Heart left ventricle (tissue), 16 donors: ENCODE data around the gene SPART. TPM values are rescaled to one million over a fixed set of nuclear protein-coding genes. Genes with fewer than 3 reads are reported as not detected.

ENCODE experiments used
- ATAC-seq, 4 donors: fragments of 200-7000 bp; cut with Tn5 transposase; one replicate each; pipeline ENCODE4 v1.9.1; 2020 to 2022; ENCODE audit warnings: moderate library complexity in 4 of 4, mild to moderate bottlenecking in 3 of 4, moderate number of reproducible peaks in 1 of 4
- DNase-seq, 5 donors: peaks; one replicate each; pipeline ENCODE4 v3.0.0-alpha.2; 2020
- H3K27ac ChIP-seq, 12 donors: fragments of 200-600 bp; sonication (generic) in 4 of 12; one replicate each; pipeline versions ENCODE4 v1.5.0 to v1.8.0; 2016 to 2022; ENCODE audit warnings: mild to moderate bottlenecking in 2 of 12
- H3K27me3 ChIP-seq, 9 donors: fragments of 200-600 bp; sonication (generic) in 2 of 9; one replicate each; pipeline versions ENCODE4 v1.5.1 to v1.8.0; 2016 to 2022; ENCODE audit warnings: mild to moderate bottlenecking in 3 of 9
- H3K36me3 ChIP-seq, 9 donors: fragments of 200-600 bp; sonication (generic) in 2 of 9; one replicate each; pipeline versions ENCODE4 v1.5.0 to v1.8.0; 2018 to 2022; ENCODE audit warnings: mild to moderate bottlenecking in 2 of 9
- H3K4me1 ChIP-seq, 12 donors: fragments of 200-600 bp; sonication (generic) in 4 of 12; one replicate each; pipeline versions ENCODE4 v1.5.0 to v1.8.0; 2016 to 2022; ENCODE audit warnings: mild to moderate bottlenecking in 3 of 12
- H3K4me3 ChIP-seq, 12 donors: fragments of 200-600 bp; sonication (generic) in 4 of 12; one replicate each; pipeline versions ENCODE4 v1.5.0 to v1.8.0; 2017 to 2022; ENCODE audit warnings: mild to moderate bottlenecking in 9 of 12, moderate library complexity in 4 of 12
- H3K9me3 ChIP-seq, 12 donors: fragments of 200-600 bp; sonication (generic) in 4 of 12; one replicate each; pipeline versions ENCODE4 v1.5.0 to v1.8.0; 2016 to 2022; ENCODE audit warnings: mild to moderate bottlenecking in 1 of 12
- CTCF ChIP-seq, 12 donors: fragments of 200-600 bp; sonication (generic) in 4 of 12; IDR thresholded peaks; one replicate each; pipeline versions ENCODE4 v1.5.0 to v1.8.0; 2018 to 2022; ENCODE audit warnings: antibody characterized with exemption in 12 of 12, mild to moderate bottlenecking in 5 of 12
- POLR2A ChIP-seq, 2 donors: fragments of 450-650 bp; IDR thresholded peaks; one replicate each; pipeline ENCODE4 v1.6.1; 2017; ENCODE audit warnings: antibody characterized with exemption in 2 of 2, mild to moderate bottlenecking in 2 of 2, moderate library complexity in 2 of 2
- WGBS, 4 donors: extraction: QIAGEN DNeasy Blood & Tissue Kit in 2 of 4; methylation state at CpG; one replicate each; pipeline versions ENCODE4 v1.1.5 to v1.1.7; 2013 to 2018; 5-methylcytosine and 5-hydroxymethylcytosine counted together
- intact Hi-C, 10 donors: fragments of 100-400 bp; cut with DNase I; formaldehyde crosslinking; loops; one replicate each; pipeline versions ENCODE4 v1.11.1 to v1.14.2; 2022
- polyA plus RNA-seq, 2 donors: library from polyadenylated mRNA; stranded (reverse); fragments of 200-250 nt; gene quantifications; one replicate each; pipeline ENCODE4 v1.2.3, GENCODE V29; 2013
- total RNA-seq, 9 donors: library from RNA; depleted of rRNA in 2 of 9; stranded (reverse); fragments of >200 nt in 2 of 9; fragmentation: NEBNext Ultra II Directional in 3 of 9; extraction: Animal tissue kit (Norgen Biotek cat#: 25700) in 3 of 9; gene quantifications; one replicate each; pipeline versions ENCODE4 v1.1.0 to v1.2.4, GENCODE V29; 2016 to 2023
- donor health status: ischemic (EF 13 %, LVEDD 7.1; RV severe dilation, severe dysfunction).
- donor health status: healthy with polysubstance abuse.
- donor health status: DM: no; HTN: yes; CAD: no.
- donor health status: DM: no; HTN: no; CAD: no.
- donor health status: ischemic (EF 25% LVEDD 6.9; RV normal size, moderate dysfunction).
- donor health status: ischemic (EF 25% LVEDD 5.7; RV mildly dilated, moderate dysfunction).
- donor health status: healthy.
- donor health status: DM: yes; HTN: yes; CAD: no.
- donor health status: ischemic (EF 35%, LVEDD 5.7; RV mildly dilated, moderate dysfunction).
- donor health status: nonischemic (EF 11% LVEDD 7.7; RV severe dilation, severe dysfunction).
- donor health status: DM: yes; HTN: yes; CAD: no.
- donor health status: PGD.
- donor health status: ischemic (EF 29% LVEDD 5.4; RV normal size, mild dysfunction).
- donor health status: nonischemic (EF 23%, LVEDD 6.1; RV moderate dilation, normal function).

SPART gene
- total and polyA plus RNA-seq, 11 donors, result 12.5 to 41.5 (median 34.2) TPM

- Histone ChIP-seq H3K36me3 (no peaks in the 10 kb centered on the region), H3K27ac (peak overlapping the region in 2 of 12 donors; percentile 99), H3K27me3 (no peaks in the 10 kb centered on the region), H3K4me3 (no peak overlapping the region), H3K4me1 (peaks cover 0 to 28% (median 15%) of the 10 kb centered on the region in 12 donors), H3K9me3 (no peaks in the 10 kb centered on the region)
- no peak for DNase-seq
- intact Hi-C loops, result loop anchor here in 5 of 10 donors (2.0 to 10.0 kb wide), 4 partner anchors 45 to 387 kb away; partner anchors contain the start of gene CCDC169 (in 1 of the 5)
- TF ChIP-seq POLR2A (IDR thresholded peaks at IDR 0.05) (no peak), CTCF (IDR thresholded peaks at IDR 0.05) (no peak)
- 88 to 93% (median 90%) methylated on average over 10 of the region's 10 CpGs for WGBS, 4 donors
- ATAC-seq, result no peak
Measured at GRCh38 chr13:36347531-36348210, 1.5 kb upstream of the SPART start.

- Histone ChIP-seq H3K4me1 (peaks cover 0 to 46% (median 22%) of the 10 kb centered on the region in 12 donors), H3K9me3 (no peaks in the 10 kb centered on the region), H3K27me3 (no peaks in the 10 kb centered on the region), H3K36me3 (no peaks in the 10 kb centered on the region), H3K27ac (peak overlapping the region; percentile 95 to 99 (median 98)), H3K4me3 (peak overlapping the region; percentile 65 to 91 (median 81))
- intact Hi-C loops, result loop anchor here in 5 of 10 donors (2.0 to 10.0 kb wide), 4 partner anchors 47 to 389 kb away; partner anchors contain the start of gene CCDC169 (in 1 of the 5)
- 4 to 14% (median 6%) methylated on average over 44 to 50 of the region's 50 CpGs for WGBS, 4 donors
- DNase-seq, result peak; percentile 67 to 81 (median 73)
- ATAC-seq, result peak; percentile 24 to 72 (median 59)
- TF ChIP-seq CTCF (IDR thresholded peaks at IDR 0.05), result no peak
- TF ChIP-seq POLR2A (IDR thresholded peaks at IDR 0.05), result peak in 1 of 2 donors; percentile 43
Measured at GRCh38 chr13:36345438-36346221, 564 bp downstream of the SPART start.

GRCh38 chr13:36344886-36345437, 1.2 kb downstream of the SPART start:
- ATAC-seq (no peak), DNase-seq (no peak)
- peak overlapping the region; percentile 95 to 99 (median 98) for H3K27ac ChIP-seq
- 24 to 41% (median 37%) methylated on average over 14 of the region's 14 CpGs for WGBS, 4 donors
- no peaks in the 10 kb centered on the region for H3K9me3 ChIP-seq
- no peaks in the 10 kb centered on the region for H3K27me3 ChIP-seq
- no peaks in the 10 kb centered on the region for H3K36me3 ChIP-seq
- H3K4me3 ChIP-seq, result peak overlapping the region; percentile 65 to 91 (median 81)
- intact Hi-C loops, result loop anchor here in 4 of 10 donors (5.0 to 10.0 kb wide), 4 partner anchors 47 to 390 kb away; partner anchors contain the start of gene CCDC169 (in 1 of the 4)
- peaks cover 0 to 49% (median 23%) of the 10 kb centered on the region in 12 donors for H3K4me1 ChIP-seq
- TF ChIP-seq CTCF (IDR thresholded peaks at IDR 0.05) (no peak), POLR2A (IDR thresholded peaks at IDR 0.05) (no peak)
